A673 (cell line): Measurements from ENCODE around the gene DUSP19.

Source experiments
- EZH2 ChIP-seq: fragments of 200-600 bp; sonication (generic); IDR thresholded peaks from 2 replicates; pipeline ENCODE4 v1.6.1; 2017; ENCODE audit warnings: borderline replicate concordance, low read depth, mild to moderate bottlenecking, mixed read lengths, antibody characterized with exemption, low read length; ENCODE audit not compliant: poor library complexity, severe bottlenecking
- TF ChIP-seq, protein P1 (sequence below): fragments of 300-800, 200-600 bp; sonication (generic); conservative IDR thresholded peaks from 2 replicates; pipeline ENCODE4 v1.5.1; 2017; ENCODE audit warnings: low read depth, mild to moderate bottlenecking, antibody characterized with exemption, low read length, moderate library complexity, mixed read lengths

DNA sequence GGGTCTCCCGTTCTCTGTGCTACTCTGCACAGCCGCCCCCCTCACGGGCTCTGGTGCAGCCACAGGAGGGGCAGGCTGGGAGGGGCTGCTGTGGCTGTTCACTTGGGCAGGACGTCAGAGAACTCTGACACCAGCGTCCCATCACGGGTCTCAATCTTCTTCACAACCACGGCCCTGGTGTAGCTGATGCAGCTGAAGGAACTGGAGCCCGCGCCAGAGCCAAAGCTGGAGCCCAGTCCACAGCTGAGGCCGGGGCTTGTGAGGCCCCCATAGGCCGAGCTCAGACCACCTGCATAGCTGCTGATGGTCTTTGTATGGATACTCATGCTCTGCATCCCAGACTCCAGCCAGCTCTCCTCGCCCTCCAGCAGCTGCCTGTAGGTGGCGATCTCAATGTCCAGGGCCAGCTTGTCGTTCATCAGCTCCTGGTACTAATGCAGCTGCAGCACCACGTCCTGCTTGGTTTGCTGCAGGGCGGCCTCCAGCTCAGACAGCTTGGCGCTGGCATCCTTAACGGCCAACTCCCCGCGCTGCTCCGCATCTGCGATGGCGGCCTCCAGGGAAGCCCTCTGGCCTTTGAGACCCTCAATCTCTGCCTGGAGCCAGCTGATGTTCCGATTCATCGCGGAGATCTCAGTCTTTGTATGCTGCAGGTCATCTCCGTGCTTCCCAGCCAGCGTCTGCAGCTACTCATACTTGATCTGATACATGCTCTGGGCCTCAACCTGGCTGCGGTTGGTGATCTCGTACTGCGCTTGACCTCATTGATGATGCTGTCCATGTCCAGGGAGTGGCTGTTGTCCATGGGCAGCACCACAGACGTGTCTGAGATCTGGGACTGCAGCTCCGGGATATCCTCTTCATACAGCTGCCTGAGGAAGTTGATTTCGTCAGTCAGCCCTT is 7.4 kb upstream of the DUSP19 start:
- TF ChIP-seq, protein P1, sequence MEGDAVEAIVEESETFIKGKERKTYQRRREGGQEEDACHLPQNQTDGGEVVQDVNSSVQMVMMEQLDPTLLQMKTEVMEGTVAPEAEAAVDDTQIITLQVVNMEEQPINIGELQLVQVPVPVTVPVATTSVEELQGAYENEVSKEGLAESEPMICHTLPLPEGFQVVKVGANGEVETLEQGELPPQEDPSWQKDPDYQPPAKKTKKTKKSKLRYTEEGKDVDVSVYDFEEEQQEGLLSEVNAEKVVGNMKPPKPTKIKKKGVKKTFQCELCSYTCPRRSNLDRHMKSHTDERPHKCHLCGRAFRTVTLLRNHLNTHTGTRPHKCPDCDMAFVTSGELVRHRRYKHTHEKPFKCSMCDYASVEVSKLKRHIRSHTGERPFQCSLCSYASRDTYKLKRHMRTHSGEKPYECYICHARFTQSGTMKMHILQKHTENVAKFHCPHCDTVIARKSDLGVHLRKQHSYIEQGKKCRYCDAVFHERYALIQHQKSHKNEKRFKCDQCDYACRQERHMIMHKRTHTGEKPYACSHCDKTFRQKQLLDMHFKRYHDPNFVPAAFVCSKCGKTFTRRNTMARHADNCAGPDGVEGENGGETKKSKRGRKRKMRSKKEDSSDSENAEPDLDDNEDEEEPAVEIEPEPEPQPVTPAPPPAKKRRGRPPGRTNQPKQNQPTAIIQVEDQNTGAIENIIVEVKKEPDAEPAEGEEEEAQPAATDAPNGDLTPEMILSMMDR: peak; percentile 55
- no peak for TF ChIP-seq EZH2
